ENCODE data around the gene DOCK7.
A peak's percentile ranks its signal among the peaks of the same experiment; 100 is the strongest.
"Not testable (repeated sequence)": the region's sequence is repeated elsewhere in the genome, so short reads cannot be mapped to it uniquely, and the experiment has no call there.

Gene DOCK7, protein sequence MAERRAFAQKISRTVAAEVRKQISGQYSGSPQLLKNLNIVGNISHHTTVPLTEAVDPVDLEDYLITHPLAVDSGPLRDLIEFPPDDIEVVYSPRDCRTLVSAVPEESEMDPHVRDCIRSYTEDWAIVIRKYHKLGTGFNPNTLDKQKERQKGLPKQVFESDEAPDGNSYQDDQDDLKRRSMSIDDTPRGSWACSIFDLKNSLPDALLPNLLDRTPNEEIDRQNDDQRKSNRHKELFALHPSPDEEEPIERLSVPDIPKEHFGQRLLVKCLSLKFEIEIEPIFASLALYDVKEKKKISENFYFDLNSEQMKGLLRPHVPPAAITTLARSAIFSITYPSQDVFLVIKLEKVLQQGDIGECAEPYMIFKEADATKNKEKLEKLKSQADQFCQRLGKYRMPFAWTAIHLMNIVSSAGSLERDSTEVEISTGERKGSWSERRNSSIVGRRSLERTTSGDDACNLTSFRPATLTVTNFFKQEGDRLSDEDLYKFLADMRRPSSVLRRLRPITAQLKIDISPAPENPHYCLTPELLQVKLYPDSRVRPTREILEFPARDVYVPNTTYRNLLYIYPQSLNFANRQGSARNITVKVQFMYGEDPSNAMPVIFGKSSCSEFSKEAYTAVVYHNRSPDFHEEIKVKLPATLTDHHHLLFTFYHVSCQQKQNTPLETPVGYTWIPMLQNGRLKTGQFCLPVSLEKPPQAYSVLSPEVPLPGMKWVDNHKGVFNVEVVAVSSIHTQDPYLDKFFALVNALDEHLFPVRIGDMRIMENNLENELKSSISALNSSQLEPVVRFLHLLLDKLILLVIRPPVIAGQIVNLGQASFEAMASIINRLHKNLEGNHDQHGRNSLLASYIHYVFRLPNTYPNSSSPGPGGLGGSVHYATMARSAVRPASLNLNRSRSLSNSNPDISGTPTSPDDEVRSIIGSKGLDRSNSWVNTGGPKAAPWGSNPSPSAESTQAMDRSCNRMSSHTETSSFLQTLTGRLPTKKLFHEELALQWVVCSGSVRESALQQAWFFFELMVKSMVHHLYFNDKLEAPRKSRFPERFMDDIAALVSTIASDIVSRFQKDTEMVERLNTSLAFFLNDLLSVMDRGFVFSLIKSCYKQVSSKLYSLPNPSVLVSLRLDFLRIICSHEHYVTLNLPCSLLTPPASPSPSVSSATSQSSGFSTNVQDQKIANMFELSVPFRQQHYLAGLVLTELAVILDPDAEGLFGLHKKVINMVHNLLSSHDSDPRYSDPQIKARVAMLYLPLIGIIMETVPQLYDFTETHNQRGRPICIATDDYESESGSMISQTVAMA (N-terminal part only)

DNA sequence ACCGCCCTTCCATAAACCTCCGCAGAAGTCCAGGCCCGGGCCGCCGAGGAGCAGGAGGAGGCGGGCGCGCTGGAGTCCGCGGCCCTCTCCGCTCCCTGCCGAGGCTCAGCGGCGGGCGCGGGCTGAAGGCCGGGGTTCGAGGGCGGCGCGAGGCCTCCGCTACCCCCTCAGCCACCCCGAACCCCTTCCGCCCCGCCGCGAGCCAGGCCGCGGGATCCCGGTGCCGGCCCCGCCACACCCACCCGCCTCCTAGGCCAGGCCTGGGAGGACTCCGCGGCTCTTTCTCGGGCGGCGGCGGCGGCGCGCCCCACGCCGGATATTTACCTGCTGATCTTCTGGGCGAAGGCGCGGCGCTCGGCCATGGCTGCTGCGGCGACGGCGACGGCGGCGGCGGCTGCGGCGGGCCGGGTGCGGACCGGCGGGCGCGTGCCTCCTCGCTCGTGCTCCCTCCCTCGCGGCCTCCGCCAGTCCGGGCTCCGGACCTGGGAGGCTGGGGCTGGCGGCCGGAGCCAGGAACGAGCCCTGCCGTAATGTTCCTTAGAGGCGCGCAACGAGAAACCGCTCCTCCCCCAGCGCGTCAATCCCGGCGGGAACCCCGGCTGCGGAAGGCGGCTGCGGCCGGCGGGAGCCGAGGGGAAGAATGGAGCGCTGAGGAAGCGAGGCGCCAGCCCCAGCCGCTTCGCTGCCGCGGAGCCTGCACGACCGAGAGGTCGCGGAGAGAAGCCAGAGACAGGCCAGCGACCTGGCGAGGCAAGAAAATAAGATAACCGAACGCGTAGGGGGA is at the start of gene DOCK7:
Gene DOCK7 (minus strand): TSS at position 484 of the 784 bp plus-strand sequence. CDS start 122 bp downstream, at position 362.
- DNase-seq (ENCODE audit: low read depth in 1 of 2, low spot score in 1 of 2): peak; percentile 23 to 32

DNA sequence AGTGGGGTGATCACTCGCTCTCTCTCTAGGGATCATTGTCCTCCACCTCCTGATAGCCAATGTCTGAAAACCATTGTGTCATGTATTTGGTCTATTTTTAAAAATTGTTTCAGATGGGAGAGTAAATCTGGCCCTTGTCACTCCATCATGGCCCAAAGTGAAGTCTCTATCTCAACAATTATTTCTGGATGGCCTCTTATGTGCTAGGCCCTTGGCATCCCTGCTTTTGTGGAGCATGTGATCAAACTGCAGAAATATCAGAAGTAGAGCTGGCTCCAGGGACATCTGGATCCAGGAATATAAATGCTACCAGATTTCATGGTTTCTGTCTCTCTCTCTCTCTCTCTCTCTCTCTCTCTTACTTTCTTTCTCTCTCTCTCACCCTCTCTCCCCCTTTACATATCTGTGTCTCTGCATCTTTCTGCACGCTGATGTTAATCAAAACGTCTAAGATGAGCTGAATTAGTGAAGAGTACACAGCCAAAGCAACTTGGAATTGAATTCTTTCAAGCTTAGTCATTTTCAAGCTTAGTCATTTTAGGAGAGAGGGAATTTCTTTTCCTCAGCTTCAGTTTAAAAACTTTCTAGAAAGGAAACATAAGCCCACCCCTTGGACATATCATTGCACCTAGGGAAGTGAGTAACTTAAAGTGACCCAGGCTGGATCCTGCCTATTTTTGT is 47.4 kb upstream of the DOCK7 start:
- no peak for DNase-seq (ENCODE audit: low read depth in 1 of 2, low spot score in 1 of 2)

DNA sequence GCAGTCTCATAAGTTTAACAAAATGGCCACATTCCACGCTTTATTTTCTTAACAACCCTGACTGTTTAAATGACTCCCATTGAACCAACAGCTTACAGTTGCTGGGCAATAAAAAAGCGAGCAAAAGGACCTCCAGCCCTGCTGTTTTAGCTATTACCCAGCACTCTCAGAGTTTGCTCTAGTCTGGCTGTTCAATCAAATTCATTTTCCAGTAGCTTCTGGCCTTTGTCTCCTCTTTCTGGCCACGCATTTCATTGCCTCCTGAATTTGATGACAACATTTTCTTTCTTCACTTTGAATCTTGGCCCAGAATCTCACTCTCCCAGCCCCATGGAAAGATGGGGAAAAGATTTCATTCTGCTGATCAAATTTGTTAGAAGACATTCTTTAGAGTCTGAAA is 44.1 kb upstream of the DOCK7 start:
- no peak for DNase-seq (ENCODE audit: low read depth in 1 of 2, low spot score in 1 of 2)

GRCh38 chr1:62728963-62729362 is 40.8 kb upstream of the DOCK7 start:
- no peak for DNase-seq (ENCODE audit: low read depth in 1 of 2, low spot score in 1 of 2)

DNA sequence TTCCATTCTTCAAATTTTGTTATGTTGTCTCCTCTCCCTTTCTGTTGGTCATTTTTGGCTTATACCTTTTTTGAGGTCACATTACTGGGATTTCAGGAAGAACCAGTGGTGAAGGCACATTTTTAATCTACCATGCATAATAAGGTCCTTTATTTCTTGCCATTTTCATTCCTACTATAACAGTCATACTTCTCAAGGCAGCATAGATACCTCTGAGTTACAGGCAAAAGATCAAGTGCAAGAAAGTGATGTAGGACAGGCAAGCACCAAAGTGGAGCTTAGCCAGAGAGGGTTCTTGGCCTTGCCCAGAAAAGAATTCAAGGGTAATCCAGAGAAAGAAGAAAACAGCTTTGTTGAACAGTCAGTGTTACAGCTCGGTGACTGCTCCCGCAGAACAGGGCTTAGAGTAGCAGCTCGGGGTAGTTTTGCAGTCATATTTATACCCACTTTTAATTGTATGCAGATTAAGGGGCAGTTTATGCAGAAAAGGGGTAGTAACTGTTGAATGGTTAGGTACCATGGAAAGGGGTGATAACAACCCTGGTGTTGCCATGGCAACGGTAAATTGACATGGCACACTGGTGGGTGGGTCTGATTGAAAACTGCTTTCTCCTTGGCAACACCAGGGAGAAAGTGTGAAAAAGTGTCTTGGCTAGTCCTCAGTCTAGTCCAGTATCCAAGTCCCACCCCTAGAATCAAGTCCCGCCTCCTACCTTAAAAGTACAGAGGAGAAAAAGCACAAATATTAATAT is 39.6 kb upstream of the DOCK7 start:
- no peak for DNase-seq (ENCODE audit: low read depth in 1 of 2, low spot score in 1 of 2)

- DNase-seq (ENCODE audit: low read depth in 1 of 2, low spot score in 1 of 2): no peak
Observed at GRCh38 chr1:62726011-62726442, 37.8 kb upstream of the DOCK7 start.

- no peak for DNase-seq (ENCODE audit: low read depth in 1 of 2, low spot score in 1 of 2)
Observed at GRCh38 chr1:62725255-62725654, 37.1 kb upstream of the DOCK7 start.

DNA sequence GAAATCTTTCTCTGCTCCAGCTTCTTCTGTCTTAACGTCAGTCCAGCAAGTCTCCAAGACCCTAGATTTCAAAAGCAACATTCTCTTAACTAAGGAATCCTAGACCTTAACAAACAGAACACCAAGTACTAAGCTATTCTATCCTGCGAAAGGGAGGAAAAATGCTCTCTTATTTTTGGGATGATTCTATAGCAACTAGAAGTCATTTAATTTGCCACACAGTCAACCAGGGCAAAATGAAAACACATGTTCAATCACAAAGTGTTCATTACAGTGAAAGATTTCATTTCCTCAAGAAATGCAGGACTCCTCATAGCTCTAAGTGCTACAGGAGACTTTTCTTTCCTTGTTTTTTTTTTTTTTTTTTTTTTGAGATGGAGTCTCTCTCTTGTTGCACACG is 36.2 kb upstream of the DOCK7 start:
- DNase-seq (ENCODE audit: low read depth in 1 of 2, low spot score in 1 of 2): no peak

DNA sequence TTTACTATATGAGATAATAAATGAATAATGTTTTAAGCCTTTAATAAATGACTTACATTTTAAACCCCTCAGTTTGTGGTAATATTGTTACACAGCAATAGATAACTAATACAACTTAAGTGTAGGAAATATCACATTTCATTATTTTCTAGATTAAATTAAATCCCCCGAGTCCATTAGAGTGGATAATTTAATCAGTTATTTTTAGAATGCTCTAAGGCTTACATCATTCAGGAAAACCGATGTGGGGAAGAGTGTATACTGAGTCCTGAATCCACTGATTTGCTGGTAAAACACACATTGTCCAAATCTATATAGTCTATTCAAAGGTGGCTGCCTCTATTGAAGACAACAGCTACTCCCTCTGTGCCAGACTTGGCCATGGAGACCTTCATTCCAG is 35.7 kb upstream of the DOCK7 start:
- no peak for DNase-seq (ENCODE audit: low read depth in 1 of 2, low spot score in 1 of 2)

- DNase-seq (ENCODE audit: low read depth in 1 of 2, low spot score in 1 of 2): no peak
Observed at GRCh38 chr1:62722796-62723195, 34.6 kb upstream of the DOCK7 start.

DNA sequence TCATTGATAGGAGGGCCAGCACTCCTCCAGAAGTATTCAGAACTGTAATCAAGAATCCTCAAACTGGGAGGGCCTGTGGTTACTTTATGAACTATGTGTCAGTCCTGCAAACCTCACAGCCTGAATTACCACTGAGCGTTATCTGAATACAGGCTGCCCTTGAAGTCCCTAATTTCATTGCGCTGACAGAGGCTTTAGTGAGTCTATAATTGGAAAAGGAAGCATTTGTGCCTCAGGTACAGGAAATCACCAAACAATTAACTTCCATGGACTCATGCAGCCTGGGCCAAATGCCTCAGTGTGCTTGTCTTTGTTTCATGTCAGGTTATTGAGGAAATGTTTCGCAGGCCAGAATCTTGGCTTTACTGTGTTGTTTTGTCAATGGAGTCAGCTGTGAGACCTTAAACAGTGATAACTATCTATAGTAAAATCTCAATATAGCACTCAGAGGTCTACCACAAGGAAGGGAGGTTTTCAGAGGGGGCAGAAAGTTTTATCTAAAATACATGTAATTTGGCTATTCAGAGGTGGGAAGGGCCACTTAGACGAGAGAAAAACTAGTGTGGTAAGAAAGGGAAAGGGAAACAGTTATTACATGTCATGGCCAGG is 32.9 kb upstream of the DOCK7 start:
- no peak for DNase-seq (ENCODE audit: low read depth in 1 of 2, low spot score in 1 of 2)

DNA sequence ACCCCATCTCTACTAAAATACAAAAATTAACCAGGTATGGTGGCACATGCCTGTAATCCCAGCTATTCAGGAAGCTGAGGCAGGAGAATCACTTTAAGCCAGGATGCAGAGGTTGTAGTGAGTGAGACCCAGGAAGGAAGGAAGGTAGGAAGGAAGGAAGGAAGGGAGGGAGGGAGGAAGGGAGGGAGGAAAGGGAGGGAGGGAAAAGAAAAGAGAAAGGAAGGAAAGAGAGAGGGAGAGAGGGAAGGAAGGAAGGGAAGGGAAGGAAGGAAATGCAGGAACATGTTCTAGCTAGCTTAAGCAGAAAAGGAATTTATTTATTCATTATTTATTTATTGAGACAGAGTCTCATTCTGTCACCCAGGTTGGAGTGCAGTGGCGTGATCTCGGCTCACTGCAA is 30.2 kb upstream of the DOCK7 start:
- DNase-seq (ENCODE audit: low read depth in 1 of 2, low spot score in 1 of 2): not testable (repeated sequence)

GRCh38 chr1:62717483-62717882 is 29.3 kb upstream of the DOCK7 start:
- no peak for DNase-seq (ENCODE audit: low read depth in 1 of 2, low spot score in 1 of 2)

GRCh38 chr1:62716397-62716796 is 28.2 kb upstream of the DOCK7 start:
- DNase-seq (ENCODE audit: low read depth in 1 of 2, low spot score in 1 of 2): no peak

GRCh38 chr1:62712336-62713243 is 24.4 kb upstream of the DOCK7 start:
- no peak for DNase-seq (ENCODE audit: low read depth in 1 of 2, low spot score in 1 of 2)

GRCh38 chr1:62707744-62708120 is 19.5 kb upstream of the DOCK7 start:
- DNase-seq (ENCODE audit: low read depth in 1 of 2, low spot score in 1 of 2): no peak

DNA sequence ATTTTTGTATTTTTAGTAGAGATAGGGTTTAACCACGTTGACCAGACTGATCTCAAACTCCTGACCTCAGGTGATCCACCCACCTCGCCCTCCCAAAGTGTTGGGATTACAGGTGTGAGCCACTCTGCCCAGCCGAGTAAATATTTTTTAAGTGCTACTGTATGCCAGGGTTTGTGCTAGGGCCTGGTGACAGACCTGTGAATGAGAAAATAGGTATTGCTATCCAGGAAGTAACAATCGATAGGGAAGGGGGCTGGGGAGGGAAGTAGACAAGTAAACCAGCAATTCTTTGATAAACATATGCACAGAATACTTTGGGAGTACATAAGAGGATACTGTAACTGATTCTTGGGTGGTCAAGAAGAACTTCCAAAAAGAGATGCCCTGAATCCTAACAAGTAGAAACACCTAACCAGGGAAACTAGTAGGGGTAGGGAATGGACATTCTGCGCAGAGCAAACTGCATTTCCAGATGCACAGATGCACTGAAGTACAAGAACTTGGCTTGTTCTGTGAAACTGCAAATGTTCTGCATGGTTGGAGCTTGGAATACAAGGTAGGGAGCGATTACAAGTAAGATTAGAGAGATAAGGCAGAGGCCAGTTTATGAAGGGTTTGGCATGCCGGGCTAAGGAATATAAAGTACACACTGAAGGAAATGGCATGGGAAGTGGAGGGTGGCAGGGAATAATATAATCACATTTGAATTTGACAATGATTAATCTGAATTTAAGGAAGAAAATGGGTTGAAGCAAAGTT is 19.0 kb upstream of the DOCK7 start:
- no peak for DNase-seq (ENCODE audit: low read depth in 1 of 2, low spot score in 1 of 2)

Measured in stimulated activated CD4-positive, alpha-beta T cell treated with anti-CD3 and anti-CD28 coated beads, Interleukin-15, amount 100 ng/mL, for 1 hour (primary cell).